NCI-H1436 (cell line): ENCODE results near the gene RHNO1.
A peak's percentile ranks its signal among the peaks of the same experiment; 100 is the strongest.
"Not testable (repeated sequence)": the region's sequence is repeated elsewhere in the genome, so short reads cannot be mapped to it uniquely, and the experiment has no call there.

Source experiments
- DNase-seq: peaks from one replicate; lab custom pipeline; 2025; lab: John Stamatoyannopoulos, UW

RHNO1 gene

DNA sequence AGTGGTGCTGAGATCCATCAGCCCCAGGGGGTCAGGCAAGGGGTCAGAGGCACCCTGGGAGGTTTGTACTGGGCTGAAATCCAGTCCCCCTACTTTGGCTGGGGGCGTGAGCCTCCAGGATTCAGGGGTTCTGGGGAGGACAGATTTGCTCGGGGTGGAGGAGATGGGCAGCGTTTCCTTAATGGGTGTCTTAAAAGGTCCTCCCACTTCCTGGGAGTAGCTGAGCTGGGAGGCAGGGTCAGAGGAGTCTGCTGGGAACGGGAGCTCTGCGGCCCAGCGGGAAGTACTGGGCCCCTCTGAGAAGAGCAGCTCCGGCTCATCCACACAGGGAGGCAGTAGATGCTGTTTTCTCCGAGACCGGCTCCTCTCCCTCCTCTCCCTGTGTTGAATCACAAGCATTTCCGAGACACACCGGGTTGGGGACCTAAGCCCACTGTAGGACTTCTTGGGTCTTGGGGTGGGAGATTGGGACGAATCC is 18.0 kb upstream of the RHNO1 start:
- DNase-seq, result no peak

DNA sequence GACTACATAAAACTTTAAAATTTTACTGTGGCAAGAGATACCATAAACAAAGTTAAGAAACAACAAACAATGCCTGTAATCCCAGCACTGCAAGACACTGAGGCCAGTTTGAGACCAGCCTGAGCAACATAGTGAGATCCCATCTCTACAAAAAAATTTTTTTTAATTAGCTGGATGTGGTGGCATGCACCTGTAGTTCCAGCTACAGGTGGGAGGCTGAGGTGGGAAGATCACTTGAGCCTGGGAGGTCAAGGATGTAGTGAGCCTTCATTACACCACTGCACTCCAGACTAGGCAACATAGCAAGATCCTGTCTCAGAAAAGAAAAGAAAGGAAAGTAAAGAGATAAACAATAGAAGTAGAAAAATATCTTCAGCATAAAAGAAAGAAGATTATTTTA is 16.9 kb upstream of the RHNO1 start:
- DNase-seq, result no peak

DNA sequence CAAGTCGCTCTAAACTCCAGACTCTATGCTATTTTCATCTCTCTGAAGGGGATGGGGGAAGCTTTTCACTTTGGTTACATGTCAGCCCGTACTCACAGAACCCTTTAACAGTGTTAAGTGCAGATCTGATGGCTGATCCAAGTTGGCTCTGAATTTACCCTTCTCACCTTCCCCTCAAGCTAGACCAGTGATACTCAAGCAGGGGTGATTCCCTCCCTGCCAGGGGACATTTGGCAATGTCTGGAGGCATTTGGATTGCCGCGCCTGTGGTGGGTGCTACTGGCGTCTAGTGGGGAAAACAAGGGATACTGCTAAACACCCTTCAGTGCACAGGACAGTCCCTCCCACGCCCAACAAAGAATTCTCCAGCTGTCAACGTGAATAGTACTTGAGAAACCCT is 14.1 kb upstream of the RHNO1 start:
- DNase-seq, result no peak

DNA sequence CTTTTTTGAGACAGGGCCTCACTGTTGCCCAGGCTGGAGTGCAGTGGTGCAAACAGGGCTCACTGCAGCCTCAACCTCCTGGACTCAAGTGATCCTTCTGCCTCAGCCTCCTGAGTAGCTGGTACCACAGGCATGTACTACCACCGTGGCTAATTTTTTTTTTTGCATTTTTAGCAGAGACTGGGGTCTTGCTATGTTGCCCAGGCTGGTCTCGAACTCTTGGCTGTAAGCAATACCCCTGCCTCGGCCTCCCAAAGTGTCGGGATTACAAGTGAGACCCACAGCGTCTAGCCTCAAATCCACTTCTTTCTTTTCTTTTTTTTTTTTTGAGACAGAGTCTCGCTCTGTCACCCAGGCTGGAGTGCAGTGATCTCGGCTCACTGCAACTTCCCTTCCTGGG is 13.6 kb upstream of the RHNO1 start:
- not testable (repeated sequence) for DNase-seq

DNA sequence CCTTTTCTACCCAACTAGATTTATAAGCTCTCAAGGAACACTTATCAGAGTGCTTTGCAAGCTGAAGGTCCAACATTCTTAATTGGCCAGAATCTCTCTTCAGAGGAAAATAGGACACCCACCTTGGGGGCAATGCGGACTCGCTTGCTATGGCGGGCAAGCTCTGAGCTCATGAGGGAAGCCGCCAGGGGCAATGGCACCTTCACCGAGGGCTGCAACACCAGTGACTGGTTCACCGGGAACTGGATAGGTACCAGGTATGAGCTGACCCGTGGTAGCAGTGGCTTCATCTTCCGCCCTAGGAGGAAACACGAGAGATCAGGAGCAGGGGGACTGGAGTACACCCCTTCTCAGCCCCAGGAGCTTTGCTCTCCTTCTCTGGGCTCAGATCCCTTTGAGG is 12.8 kb upstream of the RHNO1 start:
- no peak for DNase-seq

DNA sequence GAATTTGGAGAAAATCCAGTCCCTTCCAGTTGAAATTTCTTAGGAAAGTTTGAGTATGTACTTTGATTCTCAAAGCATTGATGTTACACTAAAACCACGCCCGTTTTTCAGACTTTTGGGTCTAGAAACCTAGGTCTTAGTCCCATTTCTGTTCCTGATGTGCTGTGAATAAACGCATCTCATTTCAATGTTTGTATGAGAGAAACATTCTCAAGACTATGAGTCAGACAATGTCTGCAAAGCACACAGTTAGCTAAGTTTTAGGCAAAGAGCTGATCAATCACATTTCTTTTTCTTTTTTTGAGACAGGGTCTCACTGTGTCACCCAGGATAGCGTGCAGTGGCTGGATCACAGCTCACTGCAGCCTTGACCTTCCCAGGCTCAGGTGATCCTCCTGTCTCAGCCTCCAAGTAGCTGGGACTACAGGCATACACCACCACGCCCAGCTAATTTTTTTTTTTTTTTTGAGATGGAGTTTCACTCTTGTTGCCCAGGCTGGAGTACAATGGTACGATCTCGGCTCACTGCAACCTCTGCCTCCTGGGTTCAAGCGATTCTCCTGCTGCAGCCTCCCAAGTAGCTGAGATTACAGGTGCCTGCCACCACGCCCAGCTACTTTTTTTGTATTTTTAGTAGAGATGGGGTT is 7.9 kb upstream of the RHNO1 start:
- not testable (repeated sequence) for DNase-seq

DNA sequence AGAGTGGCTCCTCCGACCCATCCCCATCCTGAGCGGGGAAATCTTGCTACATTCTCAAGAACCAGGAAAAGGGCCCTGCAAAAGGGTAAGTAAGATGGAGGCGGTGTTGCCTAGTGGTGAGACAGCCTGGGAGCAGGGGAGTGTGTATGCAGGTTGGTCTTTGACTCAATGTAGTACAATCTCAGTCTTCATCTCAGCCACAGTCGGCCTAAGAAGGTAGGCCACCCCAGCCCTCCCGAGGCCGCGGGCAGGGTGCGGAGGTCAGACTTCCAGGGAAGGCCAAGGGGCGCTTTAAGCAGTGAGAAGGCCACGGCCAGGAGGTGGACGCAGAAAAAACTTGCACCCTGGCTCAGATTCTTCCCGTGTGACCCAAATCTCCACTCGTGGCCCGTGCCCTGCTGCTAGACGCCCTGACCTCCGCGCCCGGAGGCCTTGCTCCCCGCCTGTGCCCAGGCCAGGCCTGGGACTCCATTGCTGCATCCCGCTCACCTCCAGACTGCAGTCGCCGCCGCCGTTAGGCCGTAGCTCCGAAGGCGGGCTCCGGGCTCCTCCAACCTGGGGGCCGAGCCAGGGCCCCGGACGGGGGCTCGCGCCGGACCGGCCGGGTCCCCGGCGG is 484 bp upstream of the RHNO1 start:
- no peak for DNase-seq

DNA sequence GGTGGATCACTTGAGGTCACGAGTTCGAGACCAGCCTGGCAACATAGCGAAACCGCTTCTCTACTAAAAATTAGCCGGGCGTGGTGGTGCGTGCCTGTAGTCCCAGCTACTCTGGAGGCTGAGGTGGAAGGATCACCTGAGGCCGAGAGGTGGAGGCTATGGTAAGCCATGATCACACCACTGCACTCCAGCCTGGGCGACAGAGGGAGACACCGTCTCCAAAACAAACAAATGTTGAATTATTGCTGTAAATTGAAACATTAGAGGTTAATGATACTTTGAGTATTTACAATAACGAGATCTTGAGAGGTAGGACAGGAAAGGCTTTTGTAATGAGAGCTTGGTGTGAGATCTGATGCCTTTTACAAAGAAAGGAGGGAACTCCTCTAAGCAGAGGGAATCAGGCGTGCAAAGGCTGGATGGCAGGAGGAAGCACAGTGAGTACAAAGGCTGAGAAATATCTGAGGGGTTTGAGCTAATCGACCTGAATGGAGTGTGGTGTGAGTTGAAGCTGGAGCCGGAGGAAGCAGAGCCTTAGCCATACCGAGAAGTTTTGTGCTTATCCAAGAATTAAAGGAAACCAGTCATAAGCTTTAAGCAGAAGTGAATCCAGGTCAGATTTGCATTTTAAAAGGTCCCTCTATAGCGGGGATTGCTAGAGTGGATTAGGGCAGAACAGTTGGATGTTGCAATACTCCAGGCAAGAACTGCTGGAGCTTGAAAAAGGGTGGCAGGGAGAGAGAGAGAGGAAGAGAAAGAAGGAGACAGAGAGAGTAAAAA is 1.1 kb downstream of the RHNO1 start:
- DNase-seq, result peak; percentile 79

DNA sequence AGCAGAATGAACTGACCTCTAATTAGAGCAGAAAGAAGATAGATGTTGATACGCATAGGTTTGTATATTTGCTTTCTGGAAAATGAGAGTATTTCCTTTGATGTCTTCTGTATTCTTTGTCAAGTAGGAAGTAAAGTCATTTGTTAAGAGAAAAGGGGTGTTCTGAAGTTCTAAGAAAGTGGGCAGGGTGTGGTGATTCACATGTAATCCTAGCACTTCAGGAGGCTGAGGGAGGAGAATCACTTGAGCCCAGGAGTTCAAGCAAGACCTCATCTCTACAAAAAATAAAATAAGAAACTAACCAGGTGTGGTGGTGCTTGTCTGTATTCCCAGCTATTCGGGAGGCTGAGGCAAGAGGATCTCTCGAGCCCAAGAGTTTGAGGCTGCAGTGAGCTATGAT is 2.8 kb downstream of the RHNO1 start:
- DNase-seq, result no peak

DNA sequence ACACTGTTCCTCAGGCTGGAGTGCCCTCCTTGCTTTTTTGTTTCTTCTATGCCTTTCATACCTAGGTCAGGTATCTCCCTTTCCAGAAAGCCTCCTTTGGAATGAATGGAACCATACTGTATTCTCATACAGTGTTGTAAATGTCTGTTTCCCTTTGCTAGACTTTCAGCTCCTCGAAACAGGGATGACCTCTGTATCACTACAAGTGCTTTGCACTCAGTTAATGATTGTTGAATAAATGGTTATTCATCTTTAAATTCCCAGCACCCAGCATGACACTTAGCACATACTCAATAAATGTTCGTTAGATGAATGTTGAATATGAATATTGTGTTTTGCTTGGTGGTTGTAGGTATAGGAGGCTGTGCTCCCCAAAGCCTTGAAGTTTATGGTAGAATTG is 7.8 kb downstream of the RHNO1 start:
- no peak for DNase-seq

DNA sequence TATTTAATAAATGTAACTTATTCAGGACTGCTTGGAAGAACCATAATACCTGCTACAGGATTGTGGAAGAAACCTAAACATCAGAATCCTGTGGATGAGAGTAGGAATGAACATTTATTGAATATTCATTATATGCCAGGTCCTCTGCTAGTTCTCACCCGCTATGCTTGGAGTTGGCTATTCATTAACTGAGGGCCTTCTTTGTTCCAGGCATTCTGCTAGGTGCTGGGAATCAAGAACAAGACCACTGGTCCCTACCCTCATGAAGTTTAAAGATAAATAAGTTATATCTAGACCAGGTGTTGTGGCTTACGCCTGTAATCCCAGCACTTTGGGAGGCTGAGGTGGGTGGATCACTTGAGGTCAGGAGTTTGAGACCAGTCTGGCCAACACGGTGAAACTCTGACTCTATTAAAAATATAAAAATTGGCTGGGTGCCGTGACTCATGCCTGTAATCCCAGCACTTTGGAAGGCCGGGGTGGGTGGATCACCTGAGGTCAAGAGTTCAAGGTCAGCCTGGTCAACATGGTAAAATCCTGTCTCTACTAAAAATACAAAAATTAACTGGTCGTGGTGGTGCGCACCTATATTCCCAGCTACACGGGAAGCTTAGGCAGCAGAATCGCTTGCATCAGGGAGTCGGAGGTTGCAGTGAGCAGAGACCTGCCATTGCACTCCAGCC is 9.9 kb downstream of the RHNO1 start:
- DNase-seq, result no peak

DNA sequence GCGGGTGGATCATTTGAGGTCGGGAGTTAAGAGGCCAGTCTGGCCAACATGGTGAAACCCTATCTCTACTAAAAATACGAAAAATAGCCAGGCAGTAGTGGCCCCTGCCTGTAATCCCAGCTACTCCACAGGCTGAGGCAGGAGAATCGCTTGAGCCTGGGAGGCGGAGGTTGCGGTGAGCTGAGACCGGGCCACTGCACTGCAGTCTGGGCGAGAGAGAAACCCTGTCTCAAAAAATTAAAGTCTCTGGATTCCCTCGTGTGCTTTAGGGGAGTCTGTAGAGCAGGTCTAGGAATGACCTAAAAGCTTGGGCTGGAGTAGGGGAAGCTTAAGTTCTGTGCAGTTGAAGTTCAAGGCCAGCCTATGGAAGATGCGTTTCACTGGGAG is 13.0 kb downstream of the RHNO1 start:
- DNase-seq, result no peak

DNA sequence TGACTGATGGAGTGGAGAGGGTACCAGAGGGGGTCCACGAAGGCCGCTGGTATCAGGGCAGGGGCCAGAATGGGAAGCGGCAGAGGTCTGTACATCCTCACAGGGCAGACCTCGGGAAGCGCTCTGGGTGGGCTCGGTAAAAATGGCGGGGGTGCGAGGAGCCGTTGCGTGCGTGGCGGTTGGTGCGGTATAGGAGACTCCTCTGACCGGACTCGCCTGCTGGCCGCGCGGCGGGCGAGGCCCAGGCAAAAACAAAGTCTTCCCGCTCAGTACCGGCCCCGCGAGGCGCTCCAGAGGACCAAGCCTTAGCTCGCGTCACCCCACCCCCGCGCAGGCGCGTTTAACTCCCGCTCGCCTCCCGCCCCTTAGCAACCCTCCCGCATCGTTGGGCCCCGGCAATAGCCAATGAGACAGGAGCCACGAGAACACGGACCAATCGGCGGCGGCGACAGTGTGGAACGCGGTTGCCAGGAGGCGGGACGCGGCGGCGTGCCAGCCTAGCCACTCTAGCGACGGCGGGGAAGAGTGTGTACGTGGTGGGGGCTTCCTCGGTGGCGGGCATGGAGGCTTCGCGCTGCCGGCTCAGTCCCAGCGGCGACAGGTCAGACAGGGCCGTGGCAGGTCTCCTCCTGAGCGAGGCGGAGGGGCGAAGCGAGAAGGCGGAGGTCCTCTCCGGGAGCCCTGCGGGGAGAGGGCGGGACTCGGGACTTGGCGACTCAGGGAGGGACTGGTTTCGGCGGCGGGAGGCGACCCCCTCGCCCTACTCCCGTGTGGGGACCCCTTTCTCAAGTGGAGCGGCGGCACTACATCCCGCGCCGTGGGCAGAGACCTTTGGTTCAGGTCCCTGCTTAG is 13.6 kb downstream of the RHNO1 start, which contains the start of gene TULP3:
TULP3 (plus strand) TSS at position 504 of the 852 bp plus-strand sequence; CDS start at position 561, 57 bp downstream.
- DNase-seq, result peak; percentile 97

DNA sequence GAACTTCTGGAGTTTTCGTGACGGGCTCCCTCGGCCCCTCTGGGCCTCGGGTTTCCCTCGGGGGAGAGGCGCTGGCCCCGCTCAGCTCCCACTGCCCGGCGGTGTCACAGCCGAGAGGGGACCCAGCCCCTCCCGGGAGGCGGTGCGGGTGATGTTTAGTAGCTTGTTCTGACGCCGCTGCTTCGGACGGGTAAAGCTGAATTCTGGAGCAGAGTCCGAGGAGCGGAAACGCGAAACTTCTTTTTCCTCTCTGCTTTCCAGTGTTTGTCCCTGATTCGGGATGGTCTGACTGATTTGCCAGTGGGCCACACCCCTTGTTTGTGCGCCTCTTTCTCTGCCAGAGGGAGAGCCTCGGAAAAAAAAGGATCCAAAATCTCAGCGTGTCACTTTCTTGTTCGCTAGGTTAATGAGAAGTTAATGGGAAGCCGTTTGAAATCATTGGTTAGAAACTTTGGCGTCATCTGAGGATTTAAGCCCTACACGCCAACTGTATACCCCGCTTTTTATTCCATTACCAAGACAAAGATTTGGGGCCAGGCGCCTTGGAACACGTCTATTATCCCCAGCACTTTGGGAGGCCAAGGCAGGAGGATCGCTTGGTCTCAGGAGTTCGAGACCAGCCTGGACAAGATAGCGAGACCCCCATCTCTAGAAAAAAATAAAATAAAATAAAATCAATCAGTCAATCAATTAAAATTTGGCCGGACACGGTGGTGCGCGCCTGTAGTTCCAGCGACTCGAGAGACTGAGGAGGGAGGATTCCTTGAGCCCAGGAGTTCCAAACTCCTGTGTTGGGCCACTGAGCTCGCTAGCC is 14.4 kb downstream of the RHNO1 start:
- DNase-seq, result no peak

DNA sequence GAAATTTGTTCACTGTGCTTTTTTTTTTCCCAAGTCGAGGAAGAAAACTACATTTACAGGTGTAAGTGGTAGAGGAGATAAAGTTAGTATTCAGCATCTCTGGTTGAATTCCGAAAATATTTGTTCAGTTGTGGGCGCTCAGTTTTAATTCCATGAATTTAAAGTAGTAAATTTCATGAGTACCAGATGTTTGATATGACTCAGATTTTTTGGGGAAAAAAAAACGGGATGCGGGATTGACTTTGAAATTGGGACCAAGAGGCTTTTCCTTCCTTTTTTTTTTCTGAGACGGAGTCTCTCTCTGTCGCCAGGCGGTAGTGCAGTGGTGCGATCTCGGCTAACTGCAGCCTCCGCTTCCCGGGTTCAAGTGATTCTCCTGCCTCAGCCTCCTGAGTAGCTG is 15.2 kb downstream of the RHNO1 start:
- no peak for DNase-seq

DNA sequence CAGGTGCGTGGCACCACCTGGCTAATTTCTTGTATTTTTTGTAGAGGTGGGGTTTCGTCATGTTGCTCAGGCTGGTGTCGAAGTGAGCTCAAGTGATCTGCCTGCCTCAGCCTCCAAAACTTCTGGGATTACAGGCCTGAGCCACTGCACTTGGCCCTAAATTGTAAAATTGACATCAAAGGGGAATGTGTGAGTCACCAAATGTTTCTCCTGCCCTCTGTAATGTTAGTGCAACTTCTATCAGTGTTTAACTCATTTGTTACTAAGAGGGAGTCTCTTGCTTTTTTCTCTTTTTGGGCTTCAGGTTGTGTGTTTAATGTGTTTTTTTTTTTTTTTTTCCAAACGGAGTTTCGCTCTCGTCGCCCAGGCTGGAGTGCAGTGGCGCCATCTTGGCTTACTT is 16.0 kb downstream of the RHNO1 start:
- no peak for DNase-seq

DNA sequence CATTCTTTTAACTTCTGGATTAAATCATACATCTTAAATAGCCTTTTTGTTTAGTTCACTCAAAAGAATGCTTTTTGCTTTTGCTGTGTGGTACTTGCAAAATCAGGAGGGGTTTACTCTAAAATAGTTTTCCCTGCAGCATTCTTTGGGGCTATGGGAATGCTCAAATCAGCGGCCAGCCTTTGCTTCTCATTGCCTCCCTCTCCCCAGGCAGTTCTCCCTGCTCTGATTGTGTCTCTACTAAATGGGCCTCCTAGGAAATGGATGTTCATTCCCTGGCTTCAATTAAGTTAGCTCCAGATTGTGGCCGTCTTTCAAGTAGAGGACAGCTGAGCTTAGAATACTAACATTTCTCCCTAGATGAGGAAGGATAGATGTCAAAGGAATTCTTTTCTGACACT is 18.0 kb downstream of the RHNO1 start:
- no peak for DNase-seq

DNA sequence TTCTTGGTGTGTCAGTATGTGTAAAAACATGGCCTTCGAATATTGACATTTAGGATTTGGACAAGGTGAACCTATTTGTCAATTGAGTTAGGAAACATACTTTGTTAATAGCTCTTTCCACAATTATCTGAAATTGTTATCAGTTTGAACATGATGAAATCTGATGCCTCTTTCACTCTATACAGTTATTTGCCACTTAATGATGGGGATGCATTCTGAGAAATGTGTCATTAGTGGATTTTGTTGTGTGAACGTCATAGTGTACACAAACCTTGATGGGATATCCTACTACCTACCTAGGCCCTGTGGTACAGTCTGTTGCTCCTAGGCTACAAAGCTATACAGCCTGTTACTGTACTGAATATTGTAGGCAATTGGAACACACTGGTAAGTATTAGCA is 18.5 kb downstream of the RHNO1 start:
- DNase-seq, result no peak

DNA sequence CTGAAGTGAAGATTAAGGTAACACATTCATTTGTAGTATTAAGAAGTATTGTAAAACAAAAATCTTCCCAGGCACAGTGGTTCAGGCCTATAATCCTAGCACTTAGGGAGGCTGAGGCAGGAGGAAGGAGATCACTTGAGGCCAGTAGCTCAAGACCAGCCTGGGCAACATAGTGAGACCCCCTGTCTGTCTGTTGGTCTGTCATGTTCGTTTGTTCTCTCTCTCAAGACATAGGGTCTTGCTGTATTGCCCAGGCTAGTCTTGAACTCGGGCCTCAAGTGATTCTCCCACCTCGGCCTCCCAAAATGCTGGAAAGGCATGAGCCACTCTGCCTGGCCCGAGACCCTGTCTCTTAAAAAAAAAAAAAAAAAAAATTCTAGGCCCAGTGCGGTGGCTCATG is 20.4 kb downstream of the RHNO1 start:
- no peak for DNase-seq

DNA sequence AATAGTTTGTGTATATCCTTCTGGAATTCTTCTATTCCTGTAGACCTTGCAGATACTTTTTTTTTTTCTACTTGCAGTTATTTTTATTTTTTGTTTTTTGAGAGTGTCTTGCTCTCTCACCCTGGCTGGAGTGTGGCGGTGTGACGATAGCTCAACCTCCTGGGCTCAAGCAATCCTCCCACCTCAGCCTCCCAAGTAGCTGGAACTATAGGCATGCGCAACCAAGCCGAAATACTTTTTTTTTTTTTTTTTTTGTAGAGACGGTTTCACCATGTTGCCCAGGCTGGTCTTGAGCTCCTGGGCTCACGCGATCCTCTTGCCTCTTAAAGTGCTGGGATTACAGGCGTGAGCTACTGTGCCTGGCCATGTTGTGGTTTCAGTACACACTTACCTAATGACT is 23.6 kb downstream of the RHNO1 start:
- DNase-seq, result no peak
